Astrocyte of the hippocampus (primary cell): ENCODE measurements around the gene CDH1.
"Not testable (repeated sequence)": the region's sequence is repeated elsewhere in the genome, so short reads cannot be mapped to it uniquely, and the experiment has no call there.

ENCODE experiments used
- DNase-seq: peaks from one replicate; pipeline ENCODE4 v3.0.0; 2011; ENCODE audit warnings: low read depth, low spot score

The CDH1 gene

DNA sequence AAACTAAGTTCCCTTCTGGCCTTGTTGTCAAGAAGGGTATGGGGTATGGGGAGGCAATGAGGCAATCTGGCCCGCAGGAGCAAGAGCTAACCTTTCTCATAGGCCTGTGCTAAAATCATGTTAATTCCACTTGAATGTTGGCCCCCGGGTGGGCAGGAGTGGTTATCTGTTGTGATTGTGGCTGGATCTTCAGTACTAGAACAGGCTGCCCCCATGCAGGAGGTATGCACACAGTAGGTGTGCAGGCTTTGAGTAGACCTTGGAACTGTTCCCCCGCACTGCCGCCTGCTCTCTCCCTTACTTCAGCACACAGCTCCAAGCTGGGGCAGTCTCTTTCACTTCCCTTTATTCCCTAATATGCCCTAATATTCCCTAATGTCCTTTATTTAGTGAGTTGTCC lies 53.9 kb downstream of the CDH1 start:
- DNase-seq = no peak

GRCh38 chr16:68792465-68793324 lies 55.6 kb downstream of the CDH1 start:
- DNase-seq = peak; percentile 81

- DNase-seq = no peak
Measured at GRCh38 chr16:68793401-68793857, 56.3 kb downstream of the CDH1 start.

- DNase-seq = no peak
Measured at GRCh38 chr16:68798398-68798797, 61.3 kb downstream of the CDH1 start.

DNA sequence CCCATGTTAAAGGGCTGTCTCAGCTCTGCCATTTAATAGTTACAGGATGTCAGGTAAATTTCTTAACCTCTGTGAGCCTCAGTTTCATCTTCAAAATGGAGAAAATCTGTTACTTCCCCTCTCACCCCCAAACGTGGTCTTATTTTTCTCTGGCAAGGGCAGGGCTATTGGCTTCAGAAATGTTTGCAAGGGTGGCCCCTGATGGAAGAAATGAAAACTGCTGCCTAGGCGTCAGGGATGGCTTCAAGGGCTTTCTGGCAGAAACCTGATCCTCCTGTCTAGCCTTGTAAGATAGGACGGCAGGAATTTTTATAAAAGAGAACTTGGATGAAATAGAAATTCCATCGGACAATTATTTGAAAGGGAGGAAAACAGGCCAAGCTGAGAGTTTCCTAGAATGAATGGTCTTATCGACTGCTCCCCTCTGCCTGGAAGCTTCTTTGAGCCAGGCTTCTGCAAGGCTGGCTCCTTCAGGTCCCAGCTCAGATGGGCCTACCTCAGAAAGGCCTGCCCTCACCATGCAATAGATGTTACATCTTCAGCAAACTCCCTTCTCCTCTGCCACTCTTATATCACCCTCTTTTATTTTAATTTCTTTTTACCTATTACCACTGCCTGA lies 63.3 kb downstream of the CDH1 start:
- DNase-seq = peak; percentile 94

DNA sequence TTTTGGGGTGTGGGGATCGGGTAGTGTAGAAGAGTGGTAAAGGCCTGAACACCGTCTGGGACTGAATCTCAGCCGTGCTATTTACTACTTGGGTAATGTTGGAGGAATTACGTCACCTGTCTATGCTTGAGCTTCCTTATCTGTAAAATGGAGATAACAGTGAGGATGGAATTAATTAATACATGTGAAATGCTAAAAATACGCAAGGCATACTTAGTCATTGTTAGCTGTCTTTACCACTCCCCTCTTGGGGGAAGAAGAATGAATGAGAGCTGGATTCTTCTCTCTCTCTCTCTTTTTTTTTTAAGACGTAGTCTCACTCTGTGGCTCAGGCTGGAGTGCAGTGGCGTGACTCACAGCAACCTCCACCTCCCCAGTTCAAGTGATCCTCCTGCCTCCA lies 65.1 kb downstream of the CDH1 start:
- peak; percentile 60 for DNase-seq

DNA sequence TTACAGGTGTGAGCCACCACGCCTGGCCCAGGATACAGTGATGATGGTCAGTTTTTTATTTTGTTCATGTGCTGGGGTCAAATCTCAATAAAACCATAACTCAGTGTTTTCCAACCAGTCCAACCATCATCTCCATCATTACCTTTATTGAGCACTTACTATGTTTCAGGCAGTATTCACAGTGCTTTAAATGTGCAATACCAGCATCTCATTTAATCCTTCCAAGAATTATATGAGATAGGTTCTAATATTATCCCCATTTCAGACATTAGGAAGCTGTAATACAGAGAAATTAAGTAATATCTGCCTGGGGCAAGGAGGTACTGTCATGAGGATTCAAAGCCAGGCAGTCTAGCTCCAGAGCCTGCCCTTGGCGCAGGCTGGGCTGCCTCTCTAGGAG lies 69.3 kb downstream of the CDH1 start:
- no peak for DNase-seq

- no peak for DNase-seq
Measured at GRCh38 chr16:68806981-68807380, 69.9 kb downstream of the CDH1 start.

DNA sequence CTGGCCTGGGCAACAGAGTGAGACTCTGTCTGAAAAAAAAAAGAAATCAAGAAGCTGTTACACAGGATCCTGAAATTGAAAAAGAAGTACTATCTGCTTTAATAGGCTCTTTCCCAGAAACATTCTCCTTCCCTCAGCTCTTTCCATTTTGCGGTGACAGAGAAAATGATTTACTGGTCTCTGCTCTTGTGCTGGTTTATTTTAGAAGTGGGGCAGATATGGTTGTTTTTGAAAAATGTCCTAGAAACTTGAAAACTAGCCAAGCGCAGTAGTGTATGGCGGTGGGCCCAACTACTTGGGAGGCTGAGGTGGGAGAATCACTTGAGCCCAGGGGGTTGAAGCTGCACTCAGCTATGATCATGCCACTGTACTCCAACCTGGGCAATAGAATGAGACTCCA lies 77.4 kb downstream of the CDH1 start:
- no peak for DNase-seq

GRCh38 chr16:68823401-68824135 lies 86.5 kb downstream of the CDH1 start:
- DNase-seq = peak; percentile 89

DNA sequence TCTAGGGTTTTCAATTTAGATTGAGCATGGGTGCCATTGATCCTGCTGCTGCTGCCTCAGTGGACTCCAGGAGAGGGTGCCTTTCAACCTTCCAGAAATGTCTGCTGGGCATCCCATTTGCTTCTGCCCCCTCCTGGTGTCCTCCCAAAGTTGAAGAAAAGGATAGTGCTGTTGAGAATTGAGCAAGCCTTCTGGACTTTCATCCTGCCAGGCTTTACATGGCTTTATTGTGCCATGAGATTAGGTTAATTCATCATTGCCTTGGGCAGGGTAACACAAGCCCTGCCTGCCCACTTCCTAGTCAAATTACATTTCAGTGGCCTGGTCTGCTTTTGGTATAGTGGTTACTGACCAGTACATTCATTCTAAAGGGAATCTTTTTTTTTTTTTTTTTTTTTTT lies 88.3 kb downstream of the CDH1 start:
- no peak for DNase-seq

DNA sequence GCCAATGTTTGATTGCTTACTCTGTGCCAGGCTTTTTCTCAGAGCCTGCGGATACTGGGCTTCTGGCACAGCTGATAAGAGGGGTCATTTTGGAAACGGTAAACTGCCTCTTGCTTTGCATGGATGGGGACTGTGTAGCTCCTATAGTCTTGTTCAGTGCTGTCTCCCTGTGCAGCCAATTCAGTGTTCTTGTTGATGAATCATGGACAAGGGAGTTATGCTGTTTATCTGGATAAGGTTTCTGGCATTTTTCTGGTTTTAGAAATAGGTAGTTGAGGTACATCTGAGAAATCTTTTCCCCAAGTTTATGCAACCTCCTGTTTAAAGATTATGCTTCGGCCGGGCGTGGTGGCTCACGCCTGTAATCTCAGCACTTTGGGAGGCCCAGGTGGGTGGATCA lies 89.6 kb downstream of the CDH1 start:
- no peak for DNase-seq

DNA sequence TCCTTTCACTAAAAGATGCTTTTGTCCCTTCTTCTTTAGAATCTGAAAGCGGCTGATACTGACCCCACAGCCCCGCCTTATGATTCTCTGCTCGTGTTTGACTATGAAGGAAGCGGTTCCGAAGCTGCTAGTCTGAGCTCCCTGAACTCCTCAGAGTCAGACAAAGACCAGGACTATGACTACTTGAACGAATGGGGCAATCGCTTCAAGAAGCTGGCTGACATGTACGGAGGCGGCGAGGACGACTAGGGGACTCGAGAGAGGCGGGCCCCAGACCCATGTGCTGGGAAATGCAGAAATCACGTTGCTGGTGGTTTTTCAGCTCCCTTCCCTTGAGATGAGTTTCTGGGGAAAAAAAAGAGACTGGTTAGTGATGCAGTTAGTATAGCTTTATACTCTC lies 96.2 kb downstream of the CDH1 start:
- no peak for DNase-seq

- DNase-seq = no peak
Measured at GRCh38 chr16:68834550-68834949, 97.5 kb downstream of the CDH1 start.

- no peak for DNase-seq
Measured at GRCh38 chr16:68835970-68836369, 98.9 kb downstream of the CDH1 start.

DNA sequence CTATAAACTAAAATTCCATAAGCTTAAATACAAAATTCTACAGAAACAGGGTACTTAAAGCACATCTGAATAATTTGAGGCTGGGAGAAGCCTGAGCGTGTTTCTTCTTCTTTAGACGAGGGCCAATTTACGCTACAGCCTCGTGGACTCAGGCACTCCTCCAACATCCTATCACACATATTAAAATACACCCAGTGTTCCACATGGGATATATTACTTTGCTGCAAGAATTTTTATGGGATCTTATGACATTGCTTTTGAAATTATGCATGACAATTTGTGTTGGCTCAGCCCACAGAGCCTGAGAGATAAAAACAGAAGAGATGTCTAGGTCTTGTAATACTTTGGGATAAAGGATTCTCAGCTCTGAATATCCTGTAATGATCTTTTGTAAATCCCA lies 102.7 kb downstream of the CDH1 start:
- no peak for DNase-seq

DNA sequence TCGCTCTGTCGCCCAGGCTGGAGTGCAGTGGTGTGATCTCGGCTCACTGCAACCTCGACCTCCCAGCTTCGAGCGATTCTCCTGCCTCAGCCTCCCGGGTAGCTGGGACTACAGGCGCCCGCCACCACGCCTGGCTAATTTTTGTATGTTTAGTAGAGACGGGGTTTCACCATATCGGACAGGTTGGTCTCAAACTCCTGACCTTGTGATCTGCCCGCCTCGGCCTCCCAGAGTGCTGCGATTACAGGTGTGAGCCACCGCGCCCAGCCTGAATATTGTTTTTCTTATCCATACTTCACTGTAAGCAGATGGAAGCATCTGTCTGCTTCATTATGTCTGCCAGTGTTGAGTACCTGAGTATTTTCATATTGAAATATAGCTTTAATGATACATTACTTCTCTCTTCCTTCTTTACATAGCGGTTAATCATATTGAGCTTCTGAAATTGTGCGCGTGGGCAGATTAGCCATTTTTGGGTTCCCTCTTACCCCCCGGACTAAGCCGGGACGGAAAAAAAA lies 105.9 kb downstream of the CDH1 start:
- DNase-seq = not testable (repeated sequence)

GRCh38 chr16:68843482-68844210 lies 106.6 kb downstream of the CDH1 start, which contains the start of gene TANGO6:
Gene TANGO6, plus strand, starts transcription at chr16:68843531. Its CDS starts 87 bp downstream, at chr16:68843618.
- peak; percentile 92 for DNase-seq

DNA sequence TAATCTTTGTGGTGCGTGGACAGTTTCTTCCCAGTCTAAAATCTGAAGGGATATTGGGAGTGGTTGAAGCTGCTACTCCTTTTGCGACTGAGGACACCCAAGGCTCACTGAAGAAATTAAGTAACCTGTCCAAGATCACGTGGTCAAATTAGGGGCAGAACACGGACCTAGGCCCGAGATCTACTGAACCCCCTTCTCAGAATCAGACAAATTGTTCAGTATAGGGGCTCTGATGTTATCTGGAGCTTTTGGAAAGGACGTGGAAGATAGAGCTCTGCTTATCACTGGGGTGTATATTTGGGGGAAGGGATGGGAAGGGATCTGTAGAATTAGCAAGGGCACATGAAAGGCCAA lies 107.1 kb downstream of the CDH1 start:
- no peak for DNase-seq

DNA sequence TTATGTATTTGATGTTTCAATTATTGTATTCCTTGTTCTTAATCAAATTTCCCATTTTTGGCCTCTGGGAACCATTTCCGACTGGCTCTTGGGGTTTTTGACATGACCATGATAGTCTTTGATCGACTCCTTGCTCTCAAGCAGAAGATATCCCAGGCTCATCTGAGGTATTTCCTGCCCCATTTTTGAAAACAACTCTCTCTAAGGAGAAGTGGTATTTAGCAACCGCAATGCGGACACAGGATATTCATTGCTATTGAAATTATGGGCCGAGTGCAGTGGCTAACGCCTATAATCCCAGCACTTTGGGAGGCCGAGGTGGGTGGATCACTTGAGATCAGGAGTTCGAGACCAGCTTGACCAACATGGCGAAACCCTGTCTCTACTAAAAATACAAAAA lies 111.7 kb downstream of the CDH1 start:
- no peak for DNase-seq

DNA sequence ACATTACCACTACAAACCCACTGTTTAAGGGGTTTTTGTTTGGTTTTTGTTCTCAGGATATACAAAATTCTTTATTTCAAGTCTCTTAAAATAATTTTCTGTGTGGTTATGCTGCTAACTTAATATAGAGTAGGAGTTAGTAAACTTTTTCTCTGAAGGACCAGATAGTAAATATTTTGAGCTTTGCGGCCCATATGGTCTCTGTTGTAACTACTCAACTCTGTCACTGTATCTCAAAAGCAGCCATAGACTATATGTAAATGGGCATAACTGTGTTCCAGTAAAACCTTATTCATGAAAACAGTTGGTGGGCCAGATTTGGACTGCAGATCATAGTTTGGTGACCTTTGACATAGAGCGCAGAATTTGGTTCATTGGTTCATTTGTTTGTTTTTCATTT lies 113.4 kb downstream of the CDH1 start:
- DNase-seq = no peak

GRCh38 chr16:68851601-68852000 lies 114.5 kb downstream of the CDH1 start:
- DNase-seq = no peak
